Activated naive CD4-positive, alpha-beta T cell treated with Interleukin-2 at 50 U/mL for 16 hours (primary cell): ENCODE results near the gene LRP1B.

ENCODE experiments used
- DNase-seq: peaks from one replicate; pipeline ENCODE4 v3.0.0-alpha.2; 2020

LRP1B gene

GRCh38 chr2:141942006-141942789, 188.6 kb downstream of the LRP1B start:
- DNase-seq, result no peak

- DNase-seq, result no peak
Measured at GRCh38 chr2:141941210-141941714, 189.6 kb downstream of the LRP1B start.

GRCh38 chr2:141940709-141941108, 190.1 kb downstream of the LRP1B start:
- DNase-seq, result no peak

DNA sequence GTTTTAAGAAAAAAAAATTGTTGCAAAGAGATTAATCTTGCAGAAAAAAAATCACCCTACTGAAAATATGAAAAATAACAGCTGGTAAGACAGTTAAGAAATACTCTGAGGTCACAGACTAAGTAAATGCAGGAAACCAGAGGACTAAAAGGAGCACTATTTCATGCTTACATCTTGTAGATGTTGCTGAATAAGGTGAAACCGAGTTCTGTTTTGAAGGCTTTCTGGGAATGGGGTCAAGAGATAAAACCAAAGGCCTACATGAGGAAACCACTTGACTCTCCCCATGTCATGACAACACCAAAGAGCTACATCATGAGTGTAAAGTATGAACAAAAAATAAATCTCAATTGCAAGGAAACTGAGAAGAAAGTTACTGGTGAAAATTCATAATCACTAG, 197.6 kb downstream of the LRP1B start:
- no peak for DNase-seq

DNA sequence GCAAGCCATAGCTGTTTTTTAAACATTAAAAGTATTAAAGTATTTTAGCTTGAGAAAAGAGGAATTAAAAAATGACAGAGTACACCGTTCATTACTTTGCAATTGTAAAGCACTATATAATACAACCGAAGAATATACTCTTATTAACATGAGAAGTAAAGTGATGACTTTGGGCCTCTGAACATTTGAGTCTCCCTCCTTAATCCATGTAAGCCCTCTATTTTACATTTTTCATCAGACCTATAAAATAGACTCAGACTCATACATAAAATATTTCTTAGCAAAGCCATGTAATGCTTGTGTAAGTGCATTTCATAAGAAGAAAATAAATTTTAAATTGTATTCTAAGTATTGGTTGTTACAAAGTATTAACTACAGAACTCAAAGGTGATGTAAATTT, 198.6 kb downstream of the LRP1B start:
- no peak for DNase-seq

- no peak for DNase-seq
Measured at GRCh38 chr2:141931797-141932196, 199.0 kb downstream of the LRP1B start.

GRCh38 chr2:141930803-141931202, 200.0 kb downstream of the LRP1B start:
- no peak for DNase-seq

GRCh38 chr2:141929331-141930252, 201.2 kb downstream of the LRP1B start:
- DNase-seq, result no peak

DNA sequence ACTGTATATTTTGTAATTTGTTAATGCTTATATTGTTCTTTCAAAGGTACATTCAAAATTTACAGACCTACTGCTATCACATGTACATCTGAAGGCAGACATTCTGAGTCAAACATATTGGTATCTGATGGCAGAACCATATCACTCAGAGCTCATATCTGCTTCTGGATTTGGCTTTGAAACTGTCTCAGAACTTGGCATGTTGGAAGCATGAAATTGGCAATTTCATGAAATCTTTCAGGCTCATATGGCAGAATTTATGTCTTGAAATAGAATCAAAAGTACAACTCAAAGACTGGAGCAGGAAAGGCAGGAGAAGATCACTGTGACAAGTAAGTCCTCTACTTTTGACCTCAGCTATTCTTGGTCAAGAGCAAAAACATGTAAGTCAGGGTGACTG, 202.3 kb downstream of the LRP1B start:
- DNase-seq, result no peak

DNA sequence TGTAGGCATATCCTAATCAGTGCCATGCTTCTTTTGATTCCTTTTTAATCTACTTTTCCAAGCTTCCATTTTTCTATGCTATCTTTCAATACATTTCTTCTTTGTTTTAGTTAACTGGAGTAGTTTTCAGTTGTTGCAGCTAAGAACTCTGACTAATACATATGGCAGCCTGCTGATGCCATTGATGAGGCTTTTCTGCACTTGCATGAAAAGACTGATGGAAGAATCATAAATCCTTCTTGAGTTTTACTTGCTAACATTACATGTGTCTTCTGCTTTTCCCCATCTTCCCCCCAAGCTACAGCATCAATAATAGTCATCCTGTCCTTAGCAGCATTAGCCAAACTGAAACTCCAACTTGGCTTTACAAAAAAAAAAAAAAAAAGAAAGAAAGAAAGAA, 203.3 kb downstream of the LRP1B start:
- no peak for DNase-seq

- no peak for DNase-seq
Measured at GRCh38 chr2:141925511-141925910, 205.3 kb downstream of the LRP1B start.

DNA sequence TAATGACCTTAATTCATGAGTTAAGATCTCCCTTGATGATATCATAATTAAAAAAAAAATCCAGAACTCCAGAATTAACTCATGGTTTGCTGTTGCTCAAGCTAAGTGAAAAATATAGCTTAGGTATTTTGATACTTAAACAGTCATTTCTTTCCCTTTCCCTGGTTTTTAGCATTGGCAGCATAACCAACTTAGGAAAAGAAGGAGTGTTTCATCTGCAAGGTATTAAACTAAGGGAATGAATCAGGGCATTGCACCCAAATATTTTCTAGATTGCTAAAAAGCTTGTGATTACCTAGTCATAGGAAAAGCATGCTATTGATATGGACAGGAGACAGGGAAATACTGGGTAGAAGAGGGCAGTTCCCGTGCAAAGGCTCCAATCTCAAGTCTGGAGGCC, 207.2 kb downstream of the LRP1B start:
- DNase-seq, result no peak

DNA sequence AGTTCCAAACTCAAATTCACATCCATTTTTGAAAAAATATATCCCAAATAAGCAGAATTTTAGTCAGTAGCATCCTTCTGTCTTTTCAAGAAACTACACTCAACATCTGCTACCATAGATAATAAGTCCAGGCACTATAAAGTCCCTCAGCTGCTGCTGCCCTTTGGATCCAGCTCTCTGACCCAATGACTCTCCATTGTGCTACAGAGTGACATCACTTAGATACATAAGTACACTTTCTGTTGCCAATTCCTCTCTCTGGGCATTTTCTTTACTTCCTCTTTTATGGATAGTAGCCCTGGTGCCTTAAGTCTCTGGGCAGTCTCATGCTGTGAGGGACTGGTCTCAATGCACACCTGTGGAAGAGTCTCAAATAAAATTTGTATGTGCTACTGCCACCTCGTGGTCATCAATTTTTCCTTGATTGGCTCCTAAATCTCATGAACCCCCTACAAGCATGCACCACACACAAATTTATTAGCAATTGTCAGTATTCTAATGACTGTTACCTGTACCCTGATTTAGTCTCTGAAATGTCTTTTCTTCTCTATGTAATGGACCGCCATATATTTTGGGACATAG, 219.2 kb downstream of the LRP1B start:
- no peak for DNase-seq

DNA sequence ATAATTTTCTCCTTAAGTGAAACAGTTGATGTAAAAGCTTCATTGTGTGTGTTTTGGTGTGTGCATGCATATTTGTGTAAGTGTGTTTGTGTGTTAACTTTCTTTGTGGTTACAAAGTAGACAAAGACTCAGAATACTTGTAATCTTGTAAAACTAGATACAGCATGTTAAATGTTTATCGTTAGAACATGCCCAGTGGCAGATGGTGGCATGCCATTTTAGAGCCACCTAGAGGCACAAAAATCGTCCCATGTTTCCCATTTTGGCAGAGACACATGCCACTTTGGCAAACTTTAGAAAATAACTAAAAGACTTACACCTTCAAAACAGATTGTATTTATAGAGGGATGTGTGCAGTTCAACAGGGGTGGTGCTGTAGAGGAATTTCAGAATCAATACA, 224.1 kb downstream of the LRP1B start:
- no peak for DNase-seq

GRCh38 chr2:141900826-141901225, 230.0 kb downstream of the LRP1B start:
- DNase-seq, result no peak

- no peak for DNase-seq
Measured at GRCh38 chr2:141899740-141900139, 231.1 kb downstream of the LRP1B start.

DNA sequence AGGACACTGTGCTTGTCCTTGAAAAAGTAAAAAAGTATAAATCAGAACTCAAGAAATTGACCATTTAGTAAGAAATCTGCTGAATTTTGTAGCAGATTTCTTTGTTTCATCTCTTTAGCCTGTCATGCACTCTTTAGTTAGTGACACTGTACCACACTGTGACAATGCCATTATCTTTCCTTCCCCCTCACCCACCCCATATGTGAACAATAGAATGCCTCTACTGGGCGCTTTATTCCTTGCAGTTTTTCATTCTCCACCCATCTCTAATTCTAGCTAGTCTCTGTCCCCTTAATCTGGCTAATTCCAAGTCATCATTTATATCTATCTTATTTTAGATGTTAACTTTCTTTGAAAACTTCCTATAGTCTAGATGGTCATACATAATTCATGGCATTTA, 241.0 kb downstream of the LRP1B start:
- no peak for DNase-seq

GRCh38 chr2:141888987-141889555, 241.7 kb downstream of the LRP1B start:
- no peak for DNase-seq

- DNase-seq, result no peak
Measured at GRCh38 chr2:141887363-141887762, 243.5 kb downstream of the LRP1B start.

GRCh38 chr2:141878016-141878415, 252.8 kb downstream of the LRP1B start:
- no peak for DNase-seq

DNA sequence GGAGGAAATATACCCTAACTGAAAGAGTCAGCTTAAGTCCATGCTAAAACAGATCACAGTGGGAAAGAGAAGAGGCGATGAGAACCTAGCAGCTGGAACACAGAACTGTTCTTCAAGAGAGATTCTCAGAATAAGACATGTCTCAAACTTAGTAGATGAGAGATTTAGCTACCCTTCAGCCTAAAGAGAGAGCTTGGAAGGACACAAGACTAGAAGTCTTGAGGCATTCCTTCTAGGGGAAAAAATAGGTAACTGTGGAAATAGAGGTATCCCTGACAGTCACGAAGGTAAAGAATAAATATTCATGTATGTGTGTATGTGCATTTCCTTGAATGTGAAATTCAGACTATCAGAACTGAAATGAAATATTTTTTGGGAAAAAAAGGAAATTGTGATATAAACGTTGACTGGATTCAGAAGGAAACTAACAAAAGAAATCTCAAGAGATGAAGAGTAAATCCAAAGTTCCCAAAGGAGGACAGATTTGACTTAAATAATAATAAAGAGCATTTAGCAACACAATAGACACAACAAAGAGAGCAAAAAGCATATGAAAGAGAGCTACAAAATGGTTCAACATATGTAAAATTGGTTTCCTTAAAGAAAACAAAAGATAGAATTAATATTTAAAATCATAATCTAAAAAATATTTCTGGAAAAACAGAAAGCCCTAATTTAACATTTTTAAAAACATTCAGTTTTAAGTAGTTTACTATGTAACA, 258.7 kb downstream of the LRP1B start:
- no peak for DNase-seq

GRCh38 chr2:141869572-141869971, 261.2 kb downstream of the LRP1B start:
- no peak for DNase-seq
